ENCODE results near the gene DHX58.

Gene DHX58

DNA sequence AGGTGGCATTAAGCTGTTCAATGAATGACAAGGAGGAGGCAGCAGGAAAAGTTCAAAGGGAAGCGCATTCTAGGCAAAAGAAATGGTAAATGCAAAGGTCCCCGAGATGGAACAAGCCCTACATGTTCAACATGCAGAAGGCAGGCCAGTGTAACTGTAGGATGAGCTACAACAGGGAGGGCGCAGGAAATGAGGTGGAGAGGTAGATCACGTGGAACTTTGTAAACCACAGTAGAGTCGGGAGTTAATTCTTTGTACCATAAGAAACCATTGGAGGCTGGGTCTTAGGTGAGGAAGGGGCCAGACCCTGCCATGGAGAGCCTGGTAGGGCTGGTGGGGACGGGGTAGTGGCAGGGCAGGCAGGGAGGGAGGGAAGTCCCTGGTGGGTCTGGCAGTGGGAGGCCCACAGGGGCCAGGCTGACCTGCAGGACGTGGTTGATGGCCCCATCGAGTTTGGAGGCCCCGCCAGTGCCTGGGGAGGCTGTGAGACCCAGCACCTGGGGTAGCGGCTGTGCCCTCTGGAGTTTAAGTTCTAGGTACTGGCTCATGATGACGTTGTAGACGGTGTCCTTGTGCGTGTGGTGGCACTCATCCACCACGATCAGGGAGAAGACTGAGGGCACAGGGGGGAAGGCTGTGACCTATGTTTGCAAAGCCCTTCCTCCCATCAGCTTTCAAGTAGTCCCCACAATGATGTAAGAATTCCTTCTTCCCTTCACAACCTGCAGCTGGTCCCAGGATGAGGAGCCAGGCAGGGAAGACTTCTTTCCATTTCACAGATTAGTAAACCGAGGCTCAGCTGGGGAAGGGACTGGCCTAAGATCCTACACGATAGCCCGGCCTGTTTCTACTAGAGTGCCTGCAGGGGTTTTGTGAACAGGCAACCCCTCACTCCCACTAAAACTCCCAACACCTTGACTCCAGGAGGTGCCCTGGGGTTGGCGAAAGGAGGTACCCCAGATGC, 1.9 kb downstream of the DHX58 start:
- DNase-seq (ENCODE audit: low read depth), result no peak

DNA sequence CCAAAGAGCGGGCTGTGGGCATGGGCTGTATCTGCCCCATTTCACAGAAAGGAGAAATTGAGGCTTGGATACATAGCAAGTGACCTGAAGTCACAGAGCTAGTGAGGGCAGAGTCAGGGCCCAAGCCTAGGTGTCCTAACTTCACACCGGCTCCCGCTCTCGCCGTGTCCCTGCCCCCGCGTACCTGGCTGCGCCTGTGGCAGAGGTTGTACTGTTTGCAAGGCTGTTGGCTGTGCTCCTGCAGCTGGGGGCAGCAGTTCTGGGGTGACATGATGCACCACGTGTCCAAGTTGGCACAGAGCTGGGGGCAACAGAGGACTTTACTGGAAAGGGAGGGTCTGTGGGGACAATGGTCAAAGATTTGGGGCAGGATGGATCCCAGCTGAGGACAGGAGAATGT, 3.4 kb downstream of the DHX58 start:
- DNase-seq (ENCODE audit: low read depth), result no peak

DNA sequence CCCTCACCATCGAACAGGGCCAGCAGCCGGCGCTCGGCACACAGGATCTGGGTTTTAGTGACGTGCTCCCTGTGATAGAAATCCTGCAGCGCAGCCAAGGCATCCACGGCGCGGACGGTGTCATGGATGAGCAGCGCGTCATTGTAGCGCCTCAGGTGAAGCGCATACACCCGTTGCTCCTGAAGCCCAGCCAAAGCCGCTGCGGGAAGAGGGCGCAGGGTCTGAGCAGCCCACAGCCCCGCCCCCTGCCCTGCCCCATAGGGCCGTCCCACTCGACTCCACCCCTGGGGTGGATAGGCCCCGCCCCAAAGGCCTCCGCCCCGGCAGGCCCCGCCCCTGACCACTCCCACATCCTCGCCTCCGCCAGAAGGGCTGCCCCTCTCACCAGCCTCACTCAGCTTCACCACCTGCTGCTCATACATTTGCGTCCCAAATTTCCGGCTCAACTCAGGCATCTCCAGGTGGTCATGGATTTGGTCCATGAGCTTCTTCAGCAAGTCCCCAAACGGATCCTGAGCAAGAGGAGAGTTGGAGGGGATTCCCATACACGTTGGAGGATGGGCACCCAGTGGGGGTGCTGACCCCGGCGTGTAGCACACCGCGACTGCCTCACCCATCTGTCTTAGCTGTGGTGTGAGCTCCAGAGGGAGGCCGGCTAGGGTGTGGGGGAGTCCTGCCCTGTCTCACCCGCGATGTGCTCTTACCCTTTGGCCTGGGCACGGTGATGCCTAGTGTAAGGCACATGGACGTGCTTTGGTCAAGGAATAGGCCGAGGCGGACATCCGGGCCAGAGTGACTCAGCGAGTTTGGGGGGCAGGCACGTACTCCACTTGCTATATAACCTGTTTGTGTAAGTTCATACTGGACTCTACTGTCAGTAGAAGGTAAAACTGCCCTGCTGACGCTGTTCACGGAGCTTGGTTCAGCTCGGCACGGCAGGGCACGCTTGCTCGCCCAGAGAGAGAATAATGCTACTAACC, 4.6 kb downstream of the DHX58 start:
- DNase-seq (ENCODE audit: low read depth), result peak; percentile 77

DNA sequence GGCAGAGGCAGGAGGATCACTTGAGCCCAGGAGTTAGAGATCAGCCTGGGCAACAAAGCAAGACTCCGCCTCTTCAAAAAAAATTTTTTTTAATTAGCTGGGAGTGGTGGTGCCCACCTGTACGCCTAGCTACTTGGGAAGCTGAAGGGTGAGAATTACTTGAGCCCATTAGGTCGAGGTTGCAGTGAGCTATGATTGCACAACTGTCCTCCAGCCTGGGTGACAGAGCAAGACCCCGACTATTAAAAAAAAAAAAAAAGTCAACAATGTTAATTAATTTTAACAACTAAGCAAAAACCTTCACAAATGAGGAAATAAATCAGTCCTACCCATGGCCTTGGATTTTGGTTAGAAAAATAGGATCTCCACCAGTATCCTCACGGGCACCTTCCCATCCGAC, 5.4 kb downstream of the DHX58 start:
- no peak for DNase-seq (ENCODE audit: low read depth)

DNA sequence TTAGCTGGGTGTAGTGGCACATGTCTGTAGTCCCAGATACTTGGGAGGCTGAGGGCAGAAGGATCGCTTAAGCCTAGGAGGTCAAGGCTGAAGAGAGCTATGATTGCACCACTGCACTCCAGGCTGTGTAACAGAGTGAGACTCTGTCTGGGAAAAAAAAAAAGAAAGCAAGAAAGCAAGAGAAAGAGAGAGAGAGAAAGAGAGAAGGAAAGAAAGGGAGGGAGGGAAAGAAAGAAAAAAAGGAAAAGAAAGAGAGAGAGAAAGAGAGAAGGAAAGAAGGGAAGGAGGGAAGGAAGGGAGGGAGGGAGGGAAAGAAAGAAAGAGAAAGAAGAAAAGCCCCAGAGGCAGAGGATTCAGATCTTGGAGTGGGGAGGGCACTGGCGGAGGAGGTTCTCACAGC, 6.5 kb downstream of the DHX58 start:
- no peak for DNase-seq (ENCODE audit: low read depth)

DNA sequence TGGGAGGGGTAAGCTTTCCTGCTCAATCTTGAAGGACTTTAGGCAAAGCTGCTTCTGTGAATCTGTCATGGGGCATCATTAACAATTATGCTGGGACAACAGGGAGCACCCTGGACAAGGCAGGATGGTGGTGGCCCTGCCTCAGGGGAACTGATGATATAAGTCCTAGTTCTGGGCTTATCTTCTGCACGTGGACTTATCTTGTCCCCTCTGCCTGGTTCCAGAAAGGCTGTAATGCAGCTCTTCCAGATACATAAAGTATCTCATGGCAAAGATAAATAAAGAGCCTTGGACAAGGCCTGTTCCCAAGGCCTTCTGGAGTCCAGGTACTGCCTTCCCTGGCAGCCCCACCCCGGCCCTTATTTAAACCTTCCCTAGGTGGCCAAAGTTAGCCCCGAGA, 8.2 kb downstream of the DHX58 start:
- DNase-seq (ENCODE audit: low read depth), result no peak

DNA sequence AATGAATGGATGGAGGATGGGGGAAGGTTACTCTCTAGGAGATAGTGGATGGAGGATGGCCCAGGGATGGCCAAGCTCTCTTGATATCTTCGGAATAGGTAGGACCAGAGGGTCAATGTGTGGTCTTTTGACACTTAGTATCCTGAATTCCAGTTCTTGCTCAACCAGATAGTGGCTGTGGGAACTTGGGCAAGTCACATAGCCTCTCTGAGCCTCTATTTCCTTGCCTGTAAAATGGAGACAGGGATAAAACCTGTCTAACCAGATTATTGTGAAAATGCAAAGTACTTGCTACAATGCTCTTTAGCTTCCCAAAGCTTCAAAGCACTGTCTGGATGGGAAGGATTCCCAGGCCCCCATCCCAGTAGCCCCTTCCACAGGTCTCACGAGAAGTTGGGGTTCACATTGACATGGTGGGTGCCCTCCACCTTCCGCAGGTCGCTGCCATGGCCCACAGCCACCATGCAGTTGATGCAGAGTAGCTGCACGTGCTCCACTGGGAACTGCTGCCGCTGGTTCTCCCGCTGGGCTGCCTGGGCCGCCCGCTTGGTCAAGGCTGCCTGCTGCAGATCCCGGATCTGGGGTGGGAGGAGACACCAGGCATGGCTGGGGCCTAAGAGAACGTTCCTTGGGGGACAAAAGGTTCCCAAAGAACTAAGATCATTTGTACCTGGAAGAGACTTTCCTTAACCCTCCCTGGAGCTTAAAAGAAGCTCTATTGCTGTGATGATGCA, 9.1 kb downstream of the DHX58 start:
- DNase-seq (ENCODE audit: low read depth), result no peak

DNA sequence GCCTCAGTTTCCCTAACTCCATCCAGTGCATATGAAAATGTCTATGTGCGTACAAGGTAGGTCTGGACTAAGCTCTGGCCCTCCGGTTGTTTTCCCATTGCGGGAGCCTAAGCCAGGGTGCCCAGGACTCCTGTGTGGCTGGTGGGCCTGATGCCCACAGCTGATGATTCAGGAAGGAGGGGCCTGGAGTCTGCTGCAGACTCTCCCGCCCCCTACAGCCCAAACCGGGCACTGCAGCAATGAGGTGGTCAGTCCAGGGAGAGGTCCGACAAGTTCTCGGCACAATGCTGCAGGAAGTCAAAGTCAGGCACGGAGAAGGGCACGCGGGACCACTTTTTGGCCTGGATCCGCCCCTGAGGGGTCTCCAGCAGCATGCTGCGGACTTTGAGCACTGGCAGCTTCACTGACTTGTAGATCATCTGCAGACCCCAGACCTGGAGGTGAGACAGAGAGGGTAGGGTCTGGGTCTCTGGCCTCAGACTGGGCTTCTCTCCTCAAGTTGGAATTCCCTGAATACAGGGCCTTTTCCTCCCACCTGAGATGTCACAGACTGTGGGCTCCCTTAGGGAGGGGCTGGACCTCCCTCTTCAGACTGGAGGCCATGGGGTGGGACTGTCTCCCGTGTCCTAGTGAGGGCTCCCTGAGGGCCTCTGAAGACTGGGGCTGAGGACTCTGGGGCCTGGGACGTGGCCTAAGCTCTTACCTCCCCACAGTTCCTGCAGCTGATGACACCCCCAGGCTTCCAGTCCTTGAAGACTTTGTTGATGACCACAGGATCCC, 10.8 kb downstream of the DHX58 start:
- DNase-seq (ENCODE audit: low read depth), result no peak

DNA sequence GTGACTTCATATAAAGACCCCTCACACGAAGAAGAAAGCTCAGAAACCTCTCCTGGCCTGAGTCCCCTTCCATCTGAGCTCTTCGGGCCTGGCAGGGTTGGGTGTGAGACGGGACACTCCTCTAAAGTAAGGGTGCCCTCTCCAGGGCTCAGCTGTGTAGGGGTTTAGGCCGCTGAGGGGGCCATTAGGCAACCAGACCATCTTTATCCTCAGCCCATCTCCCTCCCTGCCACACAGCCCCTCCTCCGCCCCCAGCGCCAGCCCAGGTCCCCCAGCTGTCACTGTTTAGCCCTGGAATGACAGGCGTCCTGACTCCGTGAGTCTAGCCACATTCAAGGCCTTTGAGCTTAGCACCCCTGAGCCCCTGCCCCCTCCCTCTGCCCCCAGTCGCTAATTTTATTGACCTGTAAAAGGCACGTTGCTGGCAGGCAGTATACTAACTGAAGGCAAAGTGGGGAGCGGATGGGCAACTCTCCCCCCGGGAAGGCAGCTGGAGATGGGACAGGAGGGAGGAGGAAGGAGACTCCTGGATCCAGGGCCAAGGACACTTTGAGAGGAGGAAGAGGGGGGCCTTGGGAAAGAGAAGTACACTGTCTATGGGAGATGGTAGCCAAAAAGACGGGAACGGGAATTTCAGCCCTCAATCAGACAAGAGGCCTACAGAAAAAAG, 13.6 kb downstream of the DHX58 start:
- no peak for DNase-seq (ENCODE audit: low read depth)

DNA sequence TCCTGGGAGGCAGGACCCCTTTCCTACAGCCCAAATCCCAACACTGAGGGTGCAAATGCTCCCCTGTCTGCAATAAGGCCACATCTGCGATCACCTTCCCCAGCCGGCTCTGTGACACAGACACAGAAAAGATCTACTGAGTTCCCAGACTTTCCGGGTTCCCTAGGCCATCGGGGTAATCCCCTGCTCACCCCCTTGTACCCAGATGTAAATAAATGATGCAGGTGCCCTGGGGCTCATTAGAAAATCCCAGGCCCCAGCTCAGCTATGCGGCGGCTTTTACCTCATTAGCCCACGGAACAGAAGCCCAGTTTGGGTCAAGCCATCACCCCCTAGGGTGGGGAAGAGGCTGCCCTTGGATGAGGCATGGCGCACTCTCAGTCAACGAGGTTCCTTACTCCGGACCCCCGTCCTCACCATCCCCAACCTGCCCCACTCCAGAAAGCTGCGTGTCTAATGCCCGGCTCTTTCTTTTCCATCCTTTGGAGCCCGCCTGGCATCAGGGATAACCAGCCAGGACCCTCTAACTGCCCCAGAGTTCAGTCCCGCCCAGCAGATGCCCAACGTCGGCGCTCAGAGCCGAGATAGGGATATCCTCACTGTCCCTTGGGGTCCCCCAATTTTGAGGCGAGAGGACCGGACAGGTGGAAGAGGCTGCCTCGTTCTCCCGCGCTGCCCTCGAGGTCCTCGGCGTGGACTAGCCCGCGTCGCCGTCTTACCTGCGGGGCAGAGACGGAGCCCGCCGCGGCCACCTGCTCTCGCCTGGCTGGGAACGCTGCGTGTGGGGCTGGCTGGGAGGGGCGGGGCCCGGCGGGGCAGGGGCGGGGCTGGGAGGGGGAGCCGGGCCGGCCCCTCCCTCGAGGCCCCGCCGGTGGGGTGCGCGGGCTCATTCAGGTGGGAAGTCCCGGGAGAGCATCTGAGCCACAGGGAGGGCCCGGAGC, 14.6 kb downstream of the DHX58 start, which contains the start of gene ZNF385C:
Gene ZNF385C (minus strand): TSS at position 783 of the 941 bp plus-strand sequence. CDS start 35,417 bp downstream, outside the sequence.
- DNase-seq (ENCODE audit: low read depth), result peak; percentile 43

DNA sequence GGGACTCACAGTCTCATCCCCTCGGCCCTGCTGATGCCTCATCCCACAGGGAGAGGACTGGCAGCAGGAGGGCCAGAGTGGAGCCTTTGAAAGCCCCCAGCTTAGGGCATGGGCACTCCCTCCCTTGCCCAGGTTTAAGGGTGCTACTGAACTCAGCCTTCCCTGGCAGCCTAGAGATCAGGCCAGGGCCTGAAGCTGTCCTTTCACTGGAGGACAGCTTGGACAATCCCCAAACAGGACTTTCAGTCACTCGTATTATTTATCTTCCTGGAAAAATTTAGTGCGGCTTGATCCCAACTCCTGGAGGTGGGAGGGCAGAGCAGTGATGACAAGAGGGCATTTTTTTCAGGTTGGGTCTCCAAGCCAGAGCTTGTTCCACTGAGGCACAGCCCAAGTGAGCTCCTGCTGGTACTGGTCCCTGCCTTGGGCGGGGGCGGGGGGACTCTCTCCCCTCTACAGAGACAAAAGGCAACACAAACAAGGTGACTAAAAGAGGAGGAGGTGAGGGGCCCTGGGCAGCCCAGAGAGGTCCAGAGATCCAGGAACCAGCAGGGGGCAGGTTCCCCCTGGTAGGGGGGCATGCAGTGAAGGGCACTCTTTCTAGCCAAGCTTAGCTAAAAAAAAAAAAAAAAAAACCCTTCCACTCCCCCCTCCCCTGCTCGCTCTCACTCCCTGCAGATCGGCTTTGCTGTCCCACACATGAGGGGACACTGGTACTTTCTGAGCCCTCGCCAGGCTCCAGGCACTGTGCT, 16.0 kb downstream of the DHX58 start:
- DNase-seq (ENCODE audit: low read depth), result no peak

DNA sequence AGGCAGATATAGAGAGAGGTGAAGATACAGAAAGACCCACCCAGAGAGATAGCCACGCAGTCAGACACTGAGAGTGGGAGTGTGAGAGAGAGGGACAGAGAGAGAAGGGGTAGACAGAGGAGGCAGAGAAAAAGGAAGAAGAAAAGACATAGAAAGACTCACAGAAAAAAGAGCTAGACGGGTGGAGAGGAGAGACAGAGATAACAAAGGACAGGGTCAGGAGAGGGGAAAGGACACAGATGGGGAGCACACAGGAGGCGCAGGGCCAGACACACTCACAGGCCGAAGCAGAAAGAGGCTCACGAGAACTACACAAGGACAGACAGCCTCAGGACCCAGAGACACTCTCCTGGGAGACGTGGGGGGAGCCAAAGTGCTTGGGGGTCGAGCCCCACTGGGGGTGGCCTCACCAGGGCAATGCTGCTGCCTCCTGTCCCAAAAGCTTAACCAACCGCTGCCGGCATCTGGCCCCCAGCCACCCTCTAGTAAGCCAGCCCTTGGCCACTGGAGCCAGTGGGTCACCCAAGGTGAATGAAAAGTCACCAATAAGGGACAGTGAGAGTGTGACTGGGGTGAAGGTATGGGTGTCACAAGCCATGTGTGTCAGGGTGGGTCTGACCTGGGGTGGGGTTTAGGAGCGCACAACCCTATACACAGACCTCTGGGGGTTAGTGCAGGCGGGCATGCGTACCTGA, 18.0 kb downstream of the DHX58 start:
- DNase-seq (ENCODE audit: low read depth), result no peak

DNA sequence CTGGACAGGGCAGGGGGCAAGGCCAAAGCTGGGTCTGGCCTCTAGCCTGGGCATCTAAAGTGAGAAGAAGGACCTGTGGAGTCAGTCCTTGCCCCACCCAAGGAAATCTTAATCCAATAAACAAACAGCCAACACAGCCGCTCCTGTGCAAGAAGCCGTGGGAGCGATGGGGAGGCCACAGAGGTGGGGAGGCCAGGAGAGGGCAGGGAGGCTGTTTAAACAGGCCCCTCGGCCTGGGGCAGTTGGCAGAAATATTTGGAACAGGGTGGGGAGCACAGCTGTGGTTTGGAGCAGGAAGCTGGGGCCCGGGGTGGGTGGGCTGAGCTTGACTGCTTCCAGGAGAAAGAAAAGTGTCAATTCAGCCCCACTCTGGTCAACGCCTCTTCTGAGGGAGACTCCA, 19.6 kb downstream of the DHX58 start:
- DNase-seq (ENCODE audit: low read depth), result no peak

DNA sequence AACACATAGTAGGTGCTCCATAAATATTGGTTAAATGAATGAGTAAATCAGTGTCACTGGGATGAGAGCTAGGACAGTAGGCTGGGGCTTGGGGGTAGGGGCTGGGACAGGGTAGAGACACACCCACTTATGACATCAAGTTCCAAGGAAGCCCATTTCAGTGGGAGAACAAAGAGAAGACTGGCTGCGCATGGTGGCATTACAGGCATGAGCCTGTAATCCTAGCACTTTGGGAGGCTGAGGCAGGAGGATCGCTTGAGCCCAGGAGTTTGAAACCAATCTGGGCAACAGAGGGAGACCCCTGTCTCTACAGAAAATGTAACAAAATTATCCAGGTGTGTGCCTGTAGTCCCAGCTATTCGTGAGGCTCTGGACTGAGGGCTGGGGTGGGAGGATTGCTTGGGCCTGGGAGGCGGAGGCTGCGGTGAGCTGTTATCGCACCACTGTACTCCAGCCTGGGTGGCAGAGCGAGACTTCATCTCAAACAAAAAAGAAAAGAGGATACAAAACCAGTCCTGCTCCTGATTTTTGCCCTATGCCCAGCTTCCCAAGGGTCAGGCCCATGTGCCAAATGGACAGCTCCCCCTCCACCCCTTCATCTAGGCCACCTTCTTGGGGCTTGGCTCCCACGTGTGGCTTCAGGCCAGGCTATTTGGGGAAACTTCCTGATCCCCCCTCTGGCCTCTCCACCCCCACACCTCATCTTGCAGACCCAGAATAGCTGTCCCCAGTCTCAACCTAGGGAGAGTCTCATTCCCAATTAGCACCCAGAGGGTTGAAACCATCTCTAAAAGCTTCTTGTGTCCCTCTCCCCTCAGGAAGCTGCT, 21.3 kb downstream of the DHX58 start:
- no peak for DNase-seq (ENCODE audit: low read depth)

DNA sequence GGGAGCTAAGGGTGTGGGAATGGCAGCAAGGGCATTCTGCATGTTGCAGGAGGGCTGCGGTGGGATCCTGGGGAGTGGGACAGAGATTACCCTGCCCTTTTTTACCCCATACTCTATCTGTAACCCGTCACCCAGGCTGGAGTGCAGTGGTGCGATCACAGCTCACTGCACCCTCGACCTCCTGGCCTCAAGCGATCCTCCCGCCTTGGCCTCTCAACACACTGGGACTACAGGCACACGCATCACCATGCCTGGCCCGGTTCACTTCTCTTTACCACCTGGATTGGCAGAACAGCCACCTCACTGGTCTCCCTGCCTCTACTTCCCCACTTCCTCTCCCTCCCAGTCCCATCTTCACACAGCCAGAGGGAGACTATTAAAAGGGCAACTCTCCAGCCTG, 23.8 kb downstream of the DHX58 start:
- no peak for DNase-seq (ENCODE audit: low read depth)

DNA sequence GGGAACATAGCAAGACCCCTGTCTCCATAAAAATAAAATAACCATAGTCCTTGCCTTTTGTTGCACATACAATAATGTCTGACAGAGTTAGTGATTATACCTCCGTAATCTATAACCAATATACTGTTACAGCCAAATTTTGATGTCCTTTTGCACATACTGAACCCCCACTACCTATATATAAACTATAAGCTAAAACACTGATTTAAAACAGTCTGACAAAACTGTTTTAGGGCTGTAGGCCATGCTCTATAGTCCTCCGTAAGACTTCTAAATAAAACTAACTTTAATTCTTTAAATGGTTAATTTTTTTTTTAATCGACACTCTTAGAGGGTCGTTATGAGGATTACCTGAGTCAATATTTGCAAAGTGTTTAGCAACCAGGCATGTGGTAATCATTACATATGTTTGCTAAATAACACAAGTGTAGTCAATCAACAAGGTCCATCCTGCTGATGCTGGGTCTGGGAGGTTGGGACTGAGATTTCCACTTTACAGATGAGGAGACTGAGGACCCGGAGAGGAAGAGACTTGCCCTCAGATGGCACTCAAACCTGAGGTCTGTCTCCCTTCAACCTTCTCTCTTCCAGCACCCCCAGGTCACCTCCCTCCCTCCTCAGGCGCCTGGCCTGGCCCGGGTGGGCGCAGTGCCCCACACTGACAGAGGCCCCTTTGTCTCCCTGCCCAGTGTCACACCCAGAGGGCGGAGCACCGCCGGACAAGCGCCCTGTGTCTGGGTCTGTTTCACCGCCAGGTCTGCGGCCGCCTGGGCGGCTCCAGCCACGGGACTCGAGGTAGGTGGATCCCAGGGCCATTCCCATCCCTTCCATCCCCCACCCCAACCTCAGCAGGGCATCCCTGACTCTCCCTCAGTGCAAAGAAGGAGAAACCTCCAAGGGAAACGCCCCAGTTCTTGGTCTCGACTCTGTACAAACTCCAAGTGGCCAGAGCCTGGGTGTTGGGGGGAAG, 24.5 kb downstream of the DHX58 start:
- no peak for DNase-seq (ENCODE audit: low read depth)

Data from T-helper 22 cell (primary cell).